B cell (primary cell): ENCODE measurements around the gene URB1.

ENCODE experiments used
- EZH2 ChIP-seq: IDR thresholded peaks from 2 replicates; pipeline ENCODE4 v1.6.1; 2012; ENCODE audit warnings: borderline replicate concordance, low read depth, mild to moderate bottlenecking, moderate library complexity, low read length; ENCODE audit not compliant: insufficient read depth, poor library complexity, severe bottlenecking
- TF ChIP-seq, protein P1 (sequence below): fragments of 200-600 bp; IDR thresholded peaks from one replicate; pipeline ENCODE4 v1.8.0; 2022; ENCODE audit warnings: antibody characterized with exemption, mild to moderate bottlenecking

DNA sequence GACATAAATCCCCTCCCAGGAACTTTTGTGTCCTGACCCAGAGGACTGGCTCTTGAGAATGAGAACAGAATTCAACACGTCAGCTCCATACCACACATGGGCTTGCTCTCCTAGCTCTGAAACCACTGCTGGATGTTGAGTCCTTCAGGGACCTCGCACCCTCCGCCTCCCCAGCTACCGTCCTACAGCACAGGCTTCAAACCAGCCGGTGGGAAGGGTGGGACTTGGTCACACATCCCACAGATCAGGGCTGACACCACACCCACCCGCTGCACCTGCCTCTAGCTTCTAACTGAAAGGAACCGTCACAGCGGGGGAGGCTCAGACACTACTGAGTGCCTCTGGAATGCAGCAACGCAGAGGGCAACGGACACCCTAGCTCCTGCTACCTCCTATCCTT is 70.1 kb downstream of the URB1 start:
- TF ChIP-seq, protein P1, sequence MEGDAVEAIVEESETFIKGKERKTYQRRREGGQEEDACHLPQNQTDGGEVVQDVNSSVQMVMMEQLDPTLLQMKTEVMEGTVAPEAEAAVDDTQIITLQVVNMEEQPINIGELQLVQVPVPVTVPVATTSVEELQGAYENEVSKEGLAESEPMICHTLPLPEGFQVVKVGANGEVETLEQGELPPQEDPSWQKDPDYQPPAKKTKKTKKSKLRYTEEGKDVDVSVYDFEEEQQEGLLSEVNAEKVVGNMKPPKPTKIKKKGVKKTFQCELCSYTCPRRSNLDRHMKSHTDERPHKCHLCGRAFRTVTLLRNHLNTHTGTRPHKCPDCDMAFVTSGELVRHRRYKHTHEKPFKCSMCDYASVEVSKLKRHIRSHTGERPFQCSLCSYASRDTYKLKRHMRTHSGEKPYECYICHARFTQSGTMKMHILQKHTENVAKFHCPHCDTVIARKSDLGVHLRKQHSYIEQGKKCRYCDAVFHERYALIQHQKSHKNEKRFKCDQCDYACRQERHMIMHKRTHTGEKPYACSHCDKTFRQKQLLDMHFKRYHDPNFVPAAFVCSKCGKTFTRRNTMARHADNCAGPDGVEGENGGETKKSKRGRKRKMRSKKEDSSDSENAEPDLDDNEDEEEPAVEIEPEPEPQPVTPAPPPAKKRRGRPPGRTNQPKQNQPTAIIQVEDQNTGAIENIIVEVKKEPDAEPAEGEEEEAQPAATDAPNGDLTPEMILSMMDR, result no peak
- TF ChIP-seq EZH2, result no peak
